Breast epithelium (tissue), 4 donors: ENCODE data around the gene PLEKHO1. TPM values are rescaled to one million over a fixed set of nuclear protein-coding genes. Genes with fewer than 3 reads are reported as not detected.

ENCODE experiments used
- DNase-seq, 2 donors: peaks; one replicate each; pipeline ENCODE4 v3.0.0-alpha.2; 2019; ENCODE audit warnings: low spot score in 2 of 2
- H3K27ac ChIP-seq, 2 donors: fragments of 200-600 bp; sonication (generic) in 1 of 2; one replicate each; pipeline ENCODE4 v1.5.1; 2016 to 2019; ENCODE audit warnings: mild to moderate bottlenecking in 1 of 2
- H3K27me3 ChIP-seq, 2 donors: fragments of 200-600 bp; sonication (generic) in 1 of 2; one replicate each; pipeline versions ENCODE4 v1.5.1 to v1.6.0; 2017 to 2019; ENCODE audit warnings: control low read depth in 1 of 2, mild to moderate bottlenecking in 1 of 2
- H3K36me3 ChIP-seq: fragments of 200-600 bp; one replicate; pipeline ENCODE4 v1.5.1; 2019
- H3K4me1 ChIP-seq, 2 donors: fragments of 200-600 bp; sonication (generic); one replicate each; pipeline ENCODE4 v1.5.1; 2016 to 2019; ENCODE audit warnings: control low read depth in 1 of 2
- H3K4me3 ChIP-seq, 3 donors: fragments of 200-600 bp; sonication (generic); 1 replicate in 2 of 3; 2 replicates in 1 of 3; pipeline ENCODE4 v1.5.1; 2016 to 2019; ENCODE audit warnings: mild to moderate bottlenecking in 3 of 3, moderate library complexity in 2 of 3
- H3K9me3 ChIP-seq, 2 donors: fragments of 200-600 bp; sonication (generic) in 1 of 2; one replicate each; pipeline ENCODE4 v1.5.1; 2016 to 2019; ENCODE audit warnings: control low read depth in 1 of 2
- POLR2A ChIP-seq: fragments of 450-650 bp; IDR thresholded peaks from one replicate; pipeline ENCODE4 v1.6.1; 2016; ENCODE audit warnings: antibody characterized with exemption, mild to moderate bottlenecking, moderate library complexity
- POLR2AphosphoS5 ChIP-seq, 3 donors: sonication (generic); formaldehyde crosslinking; IDR thresholded peaks; one replicate each; pipeline ENCODE4 v1.6.1; 2017; ENCODE audit warnings: antibody characterized with exemption in 3 of 3
- intact Hi-C: fragments of 100-400 bp; cut with DNase I; formaldehyde crosslinking; loops from one replicate; pipeline ENCODE4 v1.15.1; 2023; ENCODE audit warnings: low total_unique reads
- total RNA-seq, 3 donors: library from RNA; depleted of rRNA; stranded (reverse); fragments of >200 nt; gene quantifications; one replicate each; pipeline ENCODE4 v1.1.0, GENCODE V29; 2016
- TF ChIP-seq, protein P1 (sequence below), 3 donors: fragments of 450-650 bp; IDR thresholded peaks; one replicate each; pipeline ENCODE4 v1.5.1; 2016 to 2017; ENCODE audit warnings: antibody characterized with exemption in 3 of 3, mild to moderate bottlenecking in 3 of 3, moderate library complexity in 3 of 3

PLEKHO1 gene
- total RNA-seq, 3 donors from 2014 or later = 20.8 to 58.0 (median 27.5) TPM

GRCh38 chr1:150164224-150164623, 14.5 kb downstream of the PLEKHO1 start:
- Histone ChIP-seq H3K9me3 (no peaks in the 10 kb centered on the region), H3K36me3 (no peaks in the 10 kb centered on the region), H3K4me3 (no peak overlapping the region), H3K27me3 (no peaks in the 10 kb centered on the region), H3K27ac (peak overlapping the region; percentile 92 to 98), H3K4me1 (peaks cover 3 to 4% of the 10 kb centered on the region in 2 donors)
- DNase-seq = no peak
- TF ChIP-seq, protein P1, sequence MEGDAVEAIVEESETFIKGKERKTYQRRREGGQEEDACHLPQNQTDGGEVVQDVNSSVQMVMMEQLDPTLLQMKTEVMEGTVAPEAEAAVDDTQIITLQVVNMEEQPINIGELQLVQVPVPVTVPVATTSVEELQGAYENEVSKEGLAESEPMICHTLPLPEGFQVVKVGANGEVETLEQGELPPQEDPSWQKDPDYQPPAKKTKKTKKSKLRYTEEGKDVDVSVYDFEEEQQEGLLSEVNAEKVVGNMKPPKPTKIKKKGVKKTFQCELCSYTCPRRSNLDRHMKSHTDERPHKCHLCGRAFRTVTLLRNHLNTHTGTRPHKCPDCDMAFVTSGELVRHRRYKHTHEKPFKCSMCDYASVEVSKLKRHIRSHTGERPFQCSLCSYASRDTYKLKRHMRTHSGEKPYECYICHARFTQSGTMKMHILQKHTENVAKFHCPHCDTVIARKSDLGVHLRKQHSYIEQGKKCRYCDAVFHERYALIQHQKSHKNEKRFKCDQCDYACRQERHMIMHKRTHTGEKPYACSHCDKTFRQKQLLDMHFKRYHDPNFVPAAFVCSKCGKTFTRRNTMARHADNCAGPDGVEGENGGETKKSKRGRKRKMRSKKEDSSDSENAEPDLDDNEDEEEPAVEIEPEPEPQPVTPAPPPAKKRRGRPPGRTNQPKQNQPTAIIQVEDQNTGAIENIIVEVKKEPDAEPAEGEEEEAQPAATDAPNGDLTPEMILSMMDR (IDR thresholded peaks at IDR 0.05) = no peak
- TF ChIP-seq POLR2A = no peak
- TF ChIP-seq POLR2AphosphoS5 (IDR thresholded peaks at IDR 0.05) = no peak
- intact Hi-C loops = no loop called here

GRCh38 chr1:150164779-150165178, 15.1 kb downstream of the PLEKHO1 start:
- no peak overlapping the region for H3K4me3 ChIP-seq
- intact Hi-C loops = no loop called here
- H3K36me3 ChIP-seq = no peaks in the 10 kb centered on the region
- peaks cover 3 to 4% of the 10 kb centered on the region in 2 donors for H3K4me1 ChIP-seq
- no peak for DNase-seq
- TF ChIP-seq POLR2A (no peak), POLR2AphosphoS5 (IDR thresholded peaks at IDR 0.05) (no peak)
- TF ChIP-seq, protein P1 (IDR thresholded peaks at IDR 0.05) = no peak
- no peaks in the 10 kb centered on the region for H3K27me3 ChIP-seq
- no peaks in the 10 kb centered on the region for H3K9me3 ChIP-seq
- H3K27ac ChIP-seq = peak overlapping the region; percentile 92 to 98

GRCh38 chr1:150165622-150166612, 16.2 kb downstream of the PLEKHO1 start:
- TF ChIP-seq, protein P1 (IDR thresholded peaks at IDR 0.05) = peak in 1 of 3 donors; percentile 35
- TF ChIP-seq POLR2AphosphoS5 (IDR thresholded peaks at IDR 0.05) (no peak), POLR2A (no peak)
- Histone ChIP-seq H3K4me3 (no peak overlapping the region), H3K27me3 (no peaks in the 10 kb centered on the region), H3K4me1 (peaks cover 3 to 4% of the 10 kb centered on the region in 2 donors), H3K36me3 (no peaks in the 10 kb centered on the region), H3K27ac (peak overlapping the region; percentile 34 to 92), H3K9me3 (no peaks in the 10 kb centered on the region)
- intact Hi-C loops = no loop called here
- DNase-seq = no peak

GRCh38 chr1:150168960-150169601, 19.4 kb downstream of the PLEKHO1 start:
- Histone ChIP-seq H3K4me3 (no peak overlapping the region), H3K4me1 (no peaks in the 10 kb centered on the region), H3K36me3 (no peaks in the 10 kb centered on the region), H3K9me3 (no peaks in the 10 kb centered on the region), H3K27ac (no peak overlapping the region), H3K27me3 (no peaks in the 10 kb centered on the region)
- TF ChIP-seq POLR2AphosphoS5 (IDR thresholded peaks at IDR 0.05) (peak; percentile 43 to 74 (median 54)), POLR2A (no peak)
- TF ChIP-seq, protein P1 (IDR thresholded peaks at IDR 0.05) = peak; percentile 62 to 75 (median 71)
- intact Hi-C loops = no loop called here
- DNase-seq = peak in 1 of 2 donors; percentile 68
